Left lung (tissue), 10 donors: ENCODE measurements around the gene MAPK9. TPM values are rescaled to one million over a fixed set of nuclear protein-coding genes. Genes with fewer than 3 reads are reported as not detected.

Experiments used
- ATAC-seq: fragments of 200-7000 bp; cut with Tn5 transposase; one replicate; pipeline ENCODE4 v1.9.1; 2020; ENCODE audit warnings: moderate library complexity
- DNase-seq, 4 donors: peaks; one replicate each; pipeline ENCODE4 v3.0.0-alpha.2; 2013 to 2020
- H3K27ac ChIP-seq, 2 donors: fragments of 200-600 bp; sonication (generic) in 1 of 2; one replicate each; pipeline versions ENCODE4 v1.5.0 to v1.8.0; 2020 to 2021
- H3K27me3 ChIP-seq, 2 donors: fragments of 200-600 bp; sonication (generic) in 1 of 2; one replicate each; pipeline versions ENCODE4 v1.5.0 to v1.8.0; 2020 to 2021
- H3K36me3 ChIP-seq, 2 donors: fragments of 200-600 bp; sonication (generic) in 1 of 2; one replicate each; pipeline versions ENCODE4 v1.5.0 to v1.8.0; 2020 to 2021
- H3K4me1 ChIP-seq, 2 donors: fragments of 200-600 bp; one replicate each; pipeline ENCODE4 v1.8.0; 2021
- H3K4me3 ChIP-seq, 2 donors: fragments of 200-600 bp; sonication (generic) in 1 of 2; one replicate each; pipeline versions ENCODE4 v1.5.0 to v1.8.0; 2020 to 2021; ENCODE audit warnings: mild to moderate bottlenecking in 1 of 2
- H3K9me3 ChIP-seq, 2 donors: fragments of 200-600 bp; sonication (generic) in 1 of 2; one replicate each; pipeline versions ENCODE4 v1.5.0 to v1.8.0; 2020 to 2021
- intact Hi-C, 2 donors: fragments of 100-400 bp; cut with DNase I; formaldehyde crosslinking; loops; one replicate each; pipeline versions ENCODE4 v1.11.2 to v1.14.2; 2022
- polyA plus RNA-seq, 6 donors: library from polyadenylated mRNA; unstranded; fragments of 120-200 nt; gene quantifications; one replicate each; pipeline ENCODE4 v1.2.1, GENCODE V29; 2013; ENCODE audit not compliant: insufficient read length in 6 of 6
- total RNA-seq, 2 donors: library from RNA; stranded (reverse); fragmentation: NEBNext Ultra II Directional; extraction: Animal tissue kit (Norgen Biotek cat#: 25700); gene quantifications; one replicate each; pipeline ENCODE4 v1.2.1, GENCODE V29; 2021
- TF ChIP-seq, protein P1 (sequence below), 2 donors: fragments of 200-600 bp; sonication (generic) in 1 of 2; IDR thresholded peaks; one replicate each; pipeline versions ENCODE4 v1.5.0 to v1.8.0; 2021; ENCODE audit warnings: antibody characterized with exemption in 2 of 2
- donor health status: DM: no; HTN: yes; CAD: no.
- donor health status: DM: no; HTN: no; CAD: no.

Gene MAPK9
- total and polyA plus RNA-seq, 8 donors, result 36.2 to 44.9 (median 38.4) TPM

DNA sequence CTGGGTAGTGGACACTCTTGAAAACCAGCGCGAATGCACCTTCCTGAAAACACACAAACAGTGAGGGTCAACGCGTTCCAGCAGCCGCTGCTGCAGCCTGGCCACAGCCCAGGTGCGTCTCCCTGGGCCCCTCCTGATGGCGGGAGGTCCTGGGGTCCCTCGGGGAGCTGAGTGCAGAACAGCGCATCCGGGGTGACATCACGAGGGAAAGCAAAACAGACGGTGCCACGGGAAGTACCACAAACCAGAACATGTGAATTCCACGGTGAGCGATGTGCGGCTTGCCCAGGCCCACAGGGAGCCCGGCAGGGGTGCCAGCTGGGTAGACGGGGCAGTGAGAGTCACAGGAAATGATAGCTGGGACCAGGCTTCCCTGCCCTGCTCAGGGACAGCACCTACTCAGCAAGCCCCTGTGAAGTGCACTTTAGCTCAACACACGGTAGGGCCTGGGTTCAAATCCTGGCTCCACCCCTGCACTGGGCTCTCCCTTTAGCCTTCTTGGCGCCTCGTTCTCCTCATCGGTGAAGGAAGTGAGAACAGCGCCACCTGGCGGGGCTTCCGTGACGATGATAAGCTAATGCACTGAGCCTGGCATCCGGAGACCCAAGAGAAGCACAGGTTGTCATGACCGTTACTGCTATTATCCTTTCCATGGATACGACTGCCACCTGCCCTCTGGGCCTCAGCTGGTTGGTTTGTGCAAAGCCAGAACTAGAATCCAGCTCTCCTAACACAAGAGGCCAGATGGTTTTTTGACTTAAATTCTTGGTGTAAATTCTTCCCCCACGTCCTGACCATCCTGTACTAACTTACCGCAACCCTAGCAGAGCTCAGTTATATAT, 36.6 kb upstream of the MAPK9 start:
- Histone ChIP-seq H3K27ac (no peak overlapping the region), H3K9me3 (no peaks in the 10 kb centered on the region), H3K4me3 (no peak overlapping the region), H3K27me3 (peaks cover 0 to 24% of the 10 kb centered on the region in 2 donors), H3K4me1 (no peaks in the 10 kb centered on the region), H3K36me3 (no peaks in the 10 kb centered on the region)
- intact Hi-C loops, result no loop called here
- TF ChIP-seq, protein P1, sequence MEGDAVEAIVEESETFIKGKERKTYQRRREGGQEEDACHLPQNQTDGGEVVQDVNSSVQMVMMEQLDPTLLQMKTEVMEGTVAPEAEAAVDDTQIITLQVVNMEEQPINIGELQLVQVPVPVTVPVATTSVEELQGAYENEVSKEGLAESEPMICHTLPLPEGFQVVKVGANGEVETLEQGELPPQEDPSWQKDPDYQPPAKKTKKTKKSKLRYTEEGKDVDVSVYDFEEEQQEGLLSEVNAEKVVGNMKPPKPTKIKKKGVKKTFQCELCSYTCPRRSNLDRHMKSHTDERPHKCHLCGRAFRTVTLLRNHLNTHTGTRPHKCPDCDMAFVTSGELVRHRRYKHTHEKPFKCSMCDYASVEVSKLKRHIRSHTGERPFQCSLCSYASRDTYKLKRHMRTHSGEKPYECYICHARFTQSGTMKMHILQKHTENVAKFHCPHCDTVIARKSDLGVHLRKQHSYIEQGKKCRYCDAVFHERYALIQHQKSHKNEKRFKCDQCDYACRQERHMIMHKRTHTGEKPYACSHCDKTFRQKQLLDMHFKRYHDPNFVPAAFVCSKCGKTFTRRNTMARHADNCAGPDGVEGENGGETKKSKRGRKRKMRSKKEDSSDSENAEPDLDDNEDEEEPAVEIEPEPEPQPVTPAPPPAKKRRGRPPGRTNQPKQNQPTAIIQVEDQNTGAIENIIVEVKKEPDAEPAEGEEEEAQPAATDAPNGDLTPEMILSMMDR (IDR thresholded peaks at IDR 0.05), result peak; percentile 60 to 80
- DNase-seq (peak in 3 of 4 donors; percentile 58 to 94 (median 77)), ATAC-seq (peak; percentile 67)

DNA sequence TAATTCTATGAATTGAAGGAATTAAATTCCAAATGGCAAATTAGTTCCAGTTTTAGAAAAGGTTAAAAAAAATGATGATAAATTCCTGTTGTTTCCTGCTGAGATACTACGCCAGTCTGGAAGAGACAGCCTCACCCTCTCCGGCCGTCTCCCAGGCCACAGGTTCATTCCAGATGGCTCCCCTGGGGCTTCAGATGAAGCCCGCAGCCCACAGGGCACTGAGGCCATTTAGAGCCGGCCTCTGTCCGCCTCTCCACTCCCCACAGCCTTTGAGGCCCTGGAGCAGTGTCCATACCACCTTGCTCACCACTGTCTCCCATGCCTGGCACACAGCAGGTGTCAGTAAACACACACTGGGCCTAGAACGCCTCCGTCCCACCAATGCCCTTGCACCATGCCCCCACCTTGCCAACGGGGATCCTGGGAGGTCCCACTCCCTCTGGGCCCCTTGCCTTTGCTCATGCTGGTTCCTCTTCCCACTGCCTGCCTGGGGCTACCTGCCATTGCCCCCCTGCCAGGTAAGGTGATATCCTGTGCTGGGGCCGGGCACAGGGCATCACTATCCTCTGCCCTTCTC, 35.2 kb upstream of the MAPK9 start:
- no peaks in the 10 kb centered on the region for H3K36me3 ChIP-seq
- intact Hi-C loops, result no loop called here
- H3K27ac ChIP-seq, result no peak overlapping the region
- no peak overlapping the region for H3K4me3 ChIP-seq
- TF ChIP-seq, protein P1 (IDR thresholded peaks at IDR 0.05), result no peak
- H3K9me3 ChIP-seq, result no peaks in the 10 kb centered on the region
- no peak for DNase-seq
- ATAC-seq, result no peak
- no peaks in the 10 kb centered on the region for H3K4me1 ChIP-seq
- H3K27me3 ChIP-seq, result peaks cover 0 to 12% of the 10 kb centered on the region in 2 donors

DNA sequence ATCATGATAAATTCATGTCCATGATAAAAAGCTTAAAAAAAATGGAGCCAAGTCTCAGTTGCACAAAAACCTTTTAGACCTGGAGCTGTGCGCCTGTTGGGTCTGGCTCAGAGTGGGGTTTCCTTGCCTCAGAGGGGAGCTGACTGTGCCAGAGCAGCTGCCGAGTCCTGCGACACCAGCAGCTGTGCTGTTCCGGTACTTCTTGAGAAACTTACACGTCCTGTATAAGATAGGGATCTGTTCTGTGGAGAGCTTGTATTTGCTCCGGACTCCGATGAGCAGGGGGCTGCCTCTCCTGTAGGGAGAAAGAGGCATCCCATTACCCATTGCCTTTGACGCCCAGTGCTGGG, 32.7 kb upstream of the MAPK9 start:
- Histone ChIP-seq H3K4me1 (no peaks in the 10 kb centered on the region), H3K27me3 (no peaks in the 10 kb centered on the region), H3K9me3 (no peaks in the 10 kb centered on the region), H3K4me3 (no peak overlapping the region), H3K27ac (no peak overlapping the region), H3K36me3 (no peaks in the 10 kb centered on the region)
- DNase-seq, result no peak
- ATAC-seq, result no peak
- TF ChIP-seq, protein P1 (IDR thresholded peaks at IDR 0.05), result no peak
- intact Hi-C loops, result no loop called here

DNA sequence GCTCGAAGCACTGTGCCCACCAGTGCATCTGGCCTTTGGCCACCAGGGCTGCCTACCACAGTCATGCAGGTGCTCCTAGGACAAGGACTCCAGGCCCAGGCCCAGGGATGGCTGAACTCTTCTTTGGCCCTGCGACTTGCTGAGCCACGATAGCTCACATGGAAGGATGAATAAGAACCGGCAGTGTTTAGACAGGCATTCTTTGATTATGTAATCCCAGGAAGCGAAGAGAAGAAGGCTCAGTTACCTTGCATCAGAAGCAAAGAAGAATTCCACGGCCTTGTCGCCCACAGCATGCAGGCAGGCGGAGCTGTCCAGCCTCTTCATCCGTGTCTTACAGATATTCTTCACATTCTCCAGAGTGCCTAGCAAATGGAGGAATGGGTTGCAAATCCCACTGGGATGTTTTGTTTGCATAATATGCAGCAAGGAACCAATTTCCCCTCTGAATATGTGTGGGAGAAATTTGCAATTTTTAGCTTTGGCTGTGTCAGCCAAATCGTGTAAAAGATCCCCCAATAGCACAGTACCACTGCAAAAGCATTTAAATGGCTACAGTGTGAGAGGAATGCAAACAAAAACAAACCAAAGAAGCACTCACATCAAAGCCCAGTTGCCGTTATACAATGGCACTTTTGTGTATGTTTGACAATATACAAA, 32.2 kb upstream of the MAPK9 start:
- no peak for ATAC-seq
- Histone ChIP-seq H3K27me3 (no peaks in the 10 kb centered on the region), H3K36me3 (no peaks in the 10 kb centered on the region), H3K4me1 (no peaks in the 10 kb centered on the region), H3K27ac (no peak overlapping the region), H3K9me3 (no peaks in the 10 kb centered on the region), H3K4me3 (no peak overlapping the region)
- intact Hi-C loops, result no loop called here
- TF ChIP-seq, protein P1 (IDR thresholded peaks at IDR 0.05), result no peak
- no peak for DNase-seq

DNA sequence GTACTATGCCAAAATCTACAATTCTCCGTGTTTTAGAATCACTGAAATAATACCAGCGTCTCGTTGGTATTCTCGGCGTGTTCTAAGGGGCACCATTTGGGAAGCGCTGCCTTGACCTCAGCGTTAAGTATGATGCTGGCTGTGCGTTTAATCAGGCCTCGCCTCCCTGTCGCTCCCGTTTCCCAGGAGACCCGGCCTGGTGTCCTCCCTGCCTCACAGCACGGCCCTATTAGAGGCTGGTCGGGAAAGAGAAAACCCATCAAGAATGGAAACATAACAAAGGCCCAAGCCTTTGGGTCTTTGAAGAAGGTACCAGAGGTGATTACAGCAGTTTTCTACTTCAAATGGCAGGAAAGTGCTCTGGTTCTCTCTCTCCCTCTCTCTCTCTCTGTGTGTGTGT, 31.3 kb upstream of the MAPK9 start:
- intact Hi-C loops, result no loop called here
- ATAC-seq (no peak), DNase-seq (no peak)
- Histone ChIP-seq H3K4me1 (no peaks in the 10 kb centered on the region), H3K27me3 (no peaks in the 10 kb centered on the region), H3K36me3 (peaks cover 0 to 7% of the 10 kb centered on the region in 2 donors), H3K27ac (no peak overlapping the region), H3K4me3 (no peak overlapping the region), H3K9me3 (no peaks in the 10 kb centered on the region)
- TF ChIP-seq, protein P1 (IDR thresholded peaks at IDR 0.05), result no peak
